C4-2B (cell line): Measurements from ENCODE around the gene TNNT2.
A peak's percentile ranks its signal among the peaks of the same experiment; 100 is the strongest.

Source experiments
- H3K27ac ChIP-seq: fragments of 450-650 bp; 2 replicates; pipeline ENCODE4 v1.5.1; 2017
- CTCF ChIP-seq: fragments of 450-650 bp; conservative IDR thresholded peaks from 2 replicates; pipeline ENCODE4 v1.5.1; 2017; ENCODE audit warnings: mild to moderate bottlenecking
- ZFX ChIP-seq: fragments of 450-650 bp; IDR thresholded peaks from 2 replicates; pipeline ENCODE4 v1.6.1; 2017

Gene TNNT2

GRCh38 chr1:201408834-201409200 lies 31.3 kb upstream of the TNNT2 start:
- no peak overlapping the region for H3K27ac ChIP-seq
- no peak for TF ChIP-seq CTCF
- no peak for TF ChIP-seq ZFX

- no peak overlapping the region for H3K27ac ChIP-seq
- no peak for TF ChIP-seq ZFX
- TF ChIP-seq CTCF: peak; percentile 99
Measured at GRCh38 chr1:201408176-201408833, 30.8 kb upstream of the TNNT2 start.

- no peak for TF ChIP-seq ZFX
- no peak for TF ChIP-seq CTCF
- no peak overlapping the region for H3K27ac ChIP-seq
Measured at GRCh38 chr1:201406831-201407406, 29.4 kb upstream of the TNNT2 start.

GRCh38 chr1:201405484-201405831 lies 28.0 kb upstream of the TNNT2 start:
- H3K27ac ChIP-seq: no peak overlapping the region
- TF ChIP-seq CTCF: no peak
- TF ChIP-seq ZFX: no peak

- TF ChIP-seq CTCF (no peak), ZFX (no peak)
- H3K27ac ChIP-seq: no peak overlapping the region
Measured at GRCh38 chr1:201404722-201405483, 27.4 kb upstream of the TNNT2 start.

- TF ChIP-seq CTCF (no peak), ZFX (no peak)
- H3K27ac ChIP-seq: no peak overlapping the region
Measured at GRCh38 chr1:201404055-201404454, 26.6 kb upstream of the TNNT2 start.

- TF ChIP-seq ZFX: no peak
- H3K27ac ChIP-seq: no peak overlapping the region
Measured at GRCh38 chr1:201403359-201403758, 25.9 kb upstream of the TNNT2 start.

- no peak for TF ChIP-seq ZFX
- no peak overlapping the region for H3K27ac ChIP-seq
Measured at GRCh38 chr1:201401700-201402099, 24.2 kb upstream of the TNNT2 start.
